ENCODE measurements around the gene CTSL.
"Not testable (repeated sequence)": the region's sequence is repeated elsewhere in the genome, so short reads cannot be mapped to it uniquely, and the experiment has no call there.

Gene CTSL

GRCh38 chr9:87725356-87725899 lies 491 bp upstream of the CTSL start:
- no peak for DNase-seq

- no peak for DNase-seq
These were observed 3.3 kb downstream of the CTSL start for GRCh38 chr9:87729246-87729645.

- DNase-seq, result no peak
These were observed 5.4 kb downstream of the CTSL start for GRCh38 chr9:87731321-87731720.

DNA sequence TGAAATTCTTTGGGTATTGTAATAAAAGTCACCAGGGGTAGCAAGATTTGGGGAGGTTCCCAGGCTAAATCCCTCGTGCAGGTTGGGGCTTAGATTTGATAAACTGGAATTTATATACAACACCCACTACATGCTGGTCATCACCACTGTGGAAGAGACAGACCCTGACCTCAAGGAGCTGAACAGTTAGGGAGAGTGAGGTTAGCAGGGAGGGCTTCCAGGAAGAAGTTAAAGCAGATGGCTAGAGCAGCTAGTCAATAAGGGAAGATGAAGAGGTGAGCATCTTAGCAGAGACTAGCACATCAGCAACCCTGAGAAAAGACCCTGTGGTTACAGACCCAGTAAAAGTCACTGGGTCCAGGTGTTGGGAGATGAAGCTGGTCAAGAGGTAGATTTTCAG lies 6.4 kb downstream of the CTSL start:
- DNase-seq, result no peak

DNA sequence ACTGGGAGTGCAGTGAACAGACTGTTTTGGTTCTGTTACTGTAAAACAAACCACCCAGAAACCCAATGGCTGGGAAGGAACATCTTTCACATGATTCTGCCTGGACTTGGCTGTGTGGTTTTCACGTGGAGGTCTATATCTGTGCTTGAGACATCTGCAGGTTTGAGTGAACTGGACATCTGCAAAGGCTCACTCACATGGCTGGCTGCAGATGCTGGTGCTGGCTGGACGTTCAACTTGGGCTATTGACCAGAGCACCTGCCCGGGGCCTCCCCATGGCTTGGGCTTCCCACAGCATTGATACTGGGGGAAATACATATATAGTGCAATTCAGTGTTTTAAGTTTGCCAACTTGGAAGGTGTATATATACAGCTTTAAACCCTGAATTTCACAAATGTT lies 6.8 kb downstream of the CTSL start:
- no peak for DNase-seq

DNA sequence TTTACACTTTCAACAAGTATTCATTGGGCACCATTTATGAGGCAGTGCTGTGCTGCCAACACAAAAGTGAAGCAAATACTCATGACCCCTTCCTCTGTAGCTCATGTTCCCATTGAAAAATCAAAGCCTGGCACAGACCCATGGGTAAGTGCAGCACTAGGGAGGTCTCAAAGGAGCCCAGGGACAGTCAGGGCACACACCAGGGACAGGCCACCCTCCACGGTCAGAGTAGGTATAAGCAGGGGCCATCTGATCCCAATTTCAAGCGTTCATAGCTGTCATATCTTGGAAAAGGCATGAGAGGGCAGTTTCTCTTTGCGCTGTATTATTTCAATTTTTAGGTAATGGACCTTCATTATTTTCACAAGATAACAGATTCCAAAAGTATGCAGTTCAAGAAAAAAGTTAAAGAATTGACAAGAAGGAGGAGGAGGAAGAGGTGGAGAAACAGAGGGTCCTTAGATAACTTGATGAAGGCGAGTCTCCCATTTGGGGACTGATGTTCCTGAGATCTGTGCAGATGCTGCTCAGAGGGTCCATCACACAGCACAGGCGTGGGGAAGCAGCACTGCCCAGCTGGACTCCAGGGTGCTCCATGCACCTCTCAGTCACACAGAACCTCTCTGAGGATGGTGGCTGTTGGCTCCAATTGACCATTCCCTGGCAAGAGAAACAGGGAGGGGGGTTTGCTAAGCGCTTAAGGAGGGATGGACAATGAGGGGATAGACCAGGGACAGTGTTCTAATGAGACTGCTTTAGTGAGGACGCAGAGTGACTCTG lies 7.5 kb downstream of the CTSL start:
- DNase-seq, result no peak

DNA sequence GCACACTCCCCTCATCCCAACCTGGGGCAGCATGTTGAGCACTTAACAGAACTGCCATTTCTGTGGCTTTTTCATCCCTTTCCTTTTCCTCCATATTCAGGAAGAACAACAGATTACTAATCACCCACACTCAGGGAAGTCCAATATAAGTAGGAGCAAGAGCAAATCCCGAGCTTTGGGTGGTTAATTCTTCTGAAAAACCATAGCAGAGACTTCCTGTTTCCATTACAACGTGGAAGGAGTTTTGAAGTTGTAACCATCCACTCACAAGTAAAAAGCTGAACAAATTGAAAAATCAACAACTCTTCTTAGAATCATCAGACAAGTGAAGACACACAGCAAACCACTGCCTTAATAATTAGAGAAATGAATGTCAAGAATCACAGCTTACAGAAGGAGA lies 8.2 kb downstream of the CTSL start:
- no peak for DNase-seq

GRCh38 chr9:87739546-87739945 lies 13.6 kb downstream of the CTSL start:
- no peak for DNase-seq

GRCh38 chr9:87740209-87740608 lies 14.3 kb downstream of the CTSL start:
- DNase-seq, result no peak

DNA sequence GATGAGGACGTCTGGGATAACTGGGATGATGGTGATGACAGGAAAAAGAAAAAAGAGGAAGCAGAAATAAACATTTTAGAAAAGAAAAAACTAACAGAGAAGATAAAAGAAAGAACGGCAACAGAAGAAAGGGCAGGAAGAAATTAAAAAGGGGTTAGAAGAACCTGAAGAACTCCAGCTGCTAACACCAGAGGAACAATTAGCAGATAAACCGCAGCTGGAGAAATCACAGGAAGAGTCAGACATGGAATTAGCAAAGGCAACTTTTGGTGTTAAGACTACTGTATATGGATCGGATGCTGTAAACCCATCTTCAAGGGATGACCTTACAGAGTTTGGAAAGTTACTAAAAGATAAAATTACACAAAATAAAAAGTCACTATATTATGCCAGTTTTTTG lies 15.4 kb downstream of the CTSL start:
- DNase-seq, result no peak

DNA sequence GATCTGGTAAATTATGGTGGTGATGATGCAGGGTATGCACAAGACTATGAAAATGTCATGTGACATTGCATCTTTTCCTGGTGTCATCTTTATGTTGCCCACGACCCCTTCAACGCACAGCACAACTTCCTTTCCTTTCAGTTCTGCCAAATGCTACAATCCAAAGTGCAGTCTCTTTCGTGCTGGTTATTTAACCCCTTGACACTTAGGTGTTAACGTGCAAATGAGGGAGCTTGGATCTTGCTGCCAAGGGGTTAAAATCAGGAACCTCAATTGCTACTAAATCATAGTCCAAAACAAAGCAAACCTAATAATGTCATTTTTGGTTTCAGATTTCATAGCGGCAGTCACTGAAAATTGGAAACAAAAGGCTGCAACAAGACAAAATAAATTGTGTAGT lies 16.0 kb downstream of the CTSL start:
- no peak for DNase-seq

GRCh38 chr9:87742813-87743428 lies 17.0 kb downstream of the CTSL start:
- DNase-seq, result no peak

DNA sequence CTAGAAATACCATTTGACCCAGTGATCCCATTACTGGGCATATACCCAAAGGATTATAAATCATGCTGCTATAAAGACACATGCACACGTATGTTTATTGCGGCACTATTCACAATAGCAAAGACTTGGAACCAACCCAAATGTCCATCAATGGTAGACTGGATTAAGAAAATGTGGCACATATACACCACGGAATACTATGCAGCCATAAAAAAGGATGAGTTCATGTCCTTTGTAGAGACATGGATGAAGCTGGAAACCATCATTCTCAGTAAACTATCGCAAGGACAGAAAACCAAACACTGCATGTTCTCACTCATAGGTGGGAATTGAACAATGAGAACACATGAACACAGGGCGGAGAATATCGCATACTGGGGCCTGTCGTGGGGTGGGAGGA lies 18.3 kb downstream of the CTSL start:
- DNase-seq, result not testable (repeated sequence)

DNA sequence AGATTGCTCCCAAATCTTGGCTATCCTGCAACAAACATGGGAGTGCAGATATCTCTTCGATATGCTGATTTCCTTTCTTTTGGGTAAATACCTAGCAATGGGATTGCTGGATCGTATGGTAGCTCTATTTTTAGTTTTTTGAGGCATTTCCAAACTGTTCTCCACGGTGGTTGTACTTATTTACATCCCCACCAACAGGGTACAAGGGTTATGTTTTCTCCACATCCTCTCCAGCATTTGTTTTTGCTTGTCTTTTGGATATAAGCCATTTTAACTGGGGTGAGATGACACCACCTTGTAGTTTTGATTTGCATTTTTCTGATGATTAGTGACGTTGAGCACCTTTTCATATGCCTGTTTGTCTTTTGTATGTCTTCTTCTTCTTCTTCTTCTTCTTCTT lies 20.3 kb downstream of the CTSL start:
- no peak for DNase-seq

- DNase-seq, result no peak
These were observed 23.0 kb downstream of the CTSL start for GRCh38 chr9:87748881-87749280.

DNA sequence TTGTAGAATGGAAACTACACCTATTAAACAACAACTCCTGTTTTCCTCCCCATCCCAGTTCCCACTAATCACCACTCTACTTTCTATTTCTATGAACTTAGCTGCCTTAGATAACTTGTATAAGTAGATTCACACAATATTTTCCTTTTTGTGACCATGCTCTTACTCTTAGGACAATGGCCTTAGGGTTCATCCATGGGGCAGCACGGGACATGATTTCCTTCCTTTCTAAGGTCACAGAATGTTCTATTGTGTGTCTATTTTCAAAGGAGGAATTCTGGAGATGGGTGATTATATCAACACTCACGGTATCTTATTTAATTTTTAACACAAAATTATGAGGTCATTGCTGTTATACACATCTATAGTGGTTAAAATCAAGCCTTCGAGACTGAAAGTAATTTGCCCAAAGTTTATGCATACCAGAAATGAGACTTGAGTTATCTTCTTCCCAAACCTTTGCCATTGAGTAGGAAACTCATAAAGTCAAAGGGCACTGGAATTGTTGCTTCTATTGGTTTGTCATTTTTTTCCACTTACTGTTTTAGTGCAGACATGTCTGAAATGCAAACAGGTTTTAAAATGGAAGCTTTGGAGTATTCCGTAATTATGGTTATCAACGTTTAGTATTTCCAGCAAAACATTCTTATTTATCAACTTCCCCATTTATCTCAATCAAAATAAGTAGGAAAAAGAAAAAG lies 23.6 kb downstream of the CTSL start:
- no peak for DNase-seq

- DNase-seq, result no peak
These were observed 24.8 kb downstream of the CTSL start for GRCh38 chr9:87750726-87751125.

- no peak for DNase-seq
These were observed 25.5 kb downstream of the CTSL start for GRCh38 chr9:87751423-87751822.

DNA sequence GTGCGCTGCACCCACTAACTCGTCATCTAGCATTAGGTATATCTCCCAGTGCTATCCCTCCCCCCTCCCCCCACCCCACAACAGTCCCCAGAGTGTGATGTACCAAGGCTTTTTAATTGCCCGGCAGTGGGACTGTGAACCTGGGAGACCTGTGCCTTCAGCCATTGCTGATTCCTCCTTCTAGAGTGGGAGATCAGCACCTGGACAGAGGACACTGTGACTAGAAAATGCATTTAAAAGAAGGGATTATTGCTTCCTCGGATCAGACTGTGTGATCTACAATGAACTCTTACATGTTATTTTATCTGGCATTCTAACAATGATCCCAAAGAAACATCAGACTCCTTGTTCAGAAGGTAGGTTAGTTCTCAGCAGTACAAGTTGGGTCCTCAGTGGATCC lies 25.9 kb downstream of the CTSL start:
- DNase-seq, result no peak

DNA sequence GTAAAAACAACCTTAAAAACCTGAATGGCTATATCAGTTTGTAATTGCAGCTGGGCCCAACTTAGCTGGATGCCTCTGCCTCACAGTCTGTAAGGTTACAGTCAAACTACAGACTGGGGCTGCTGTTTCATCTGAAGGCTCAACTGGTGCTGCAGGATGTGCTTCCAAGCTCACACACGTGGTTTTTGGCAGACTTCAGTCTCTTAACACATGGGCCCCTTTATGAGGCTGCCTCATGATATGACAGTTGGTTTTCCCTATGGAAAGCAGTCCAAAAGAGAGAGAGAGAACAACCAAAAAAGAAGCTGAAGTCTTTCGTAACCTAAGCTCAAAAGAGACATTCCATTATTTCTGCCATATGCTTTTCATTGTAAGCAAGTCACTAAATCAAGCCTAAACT lies 27.4 kb downstream of the CTSL start:
- no peak for DNase-seq

DNA sequence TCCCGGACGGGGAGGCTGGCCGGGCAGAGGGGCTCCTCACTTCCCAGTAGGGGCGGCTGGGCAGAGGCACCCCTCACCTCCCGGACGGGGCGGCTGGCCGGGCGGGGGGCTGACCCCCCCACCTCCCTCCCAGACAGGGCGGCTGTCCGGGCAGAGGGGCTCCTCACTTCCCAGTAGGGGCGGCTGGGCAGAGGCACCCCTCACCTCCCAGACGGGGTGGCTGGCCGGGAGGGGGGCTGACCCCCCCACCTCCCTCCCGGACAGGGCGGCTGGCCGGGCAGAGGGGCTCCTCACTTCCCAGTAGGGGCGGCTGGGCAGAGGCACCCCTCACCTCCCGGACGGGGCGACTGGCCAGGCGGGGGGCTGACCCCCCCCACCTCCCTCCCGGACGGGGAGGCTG lies 32.4 kb downstream of the CTSL start:
- DNase-seq, result not testable (repeated sequence)

DNA sequence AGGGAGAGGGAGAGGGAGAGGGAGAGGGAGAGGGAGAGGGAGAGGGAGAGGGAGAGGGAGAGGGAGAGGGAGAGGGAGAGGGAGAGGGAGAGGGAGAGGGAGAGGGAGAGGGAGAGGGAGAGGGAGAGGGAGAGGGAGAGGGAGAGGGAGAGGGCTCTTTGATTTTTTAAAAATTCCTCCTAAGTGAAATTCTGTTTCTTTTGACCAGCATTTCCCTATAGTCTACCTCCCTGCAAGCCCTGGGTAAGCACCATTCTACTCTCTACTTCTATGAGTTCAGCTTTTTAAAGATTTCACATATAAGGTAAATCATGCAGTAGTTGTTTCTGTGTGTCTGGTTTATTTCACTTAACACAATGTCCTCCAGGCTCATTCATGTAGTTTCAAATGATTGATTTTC lies 34.1 kb downstream of the CTSL start:
- DNase-seq, result not testable (repeated sequence)

- no peak for DNase-seq
These were observed 34.6 kb downstream of the CTSL start for GRCh38 chr9:87760529-87760928.

DNA sequence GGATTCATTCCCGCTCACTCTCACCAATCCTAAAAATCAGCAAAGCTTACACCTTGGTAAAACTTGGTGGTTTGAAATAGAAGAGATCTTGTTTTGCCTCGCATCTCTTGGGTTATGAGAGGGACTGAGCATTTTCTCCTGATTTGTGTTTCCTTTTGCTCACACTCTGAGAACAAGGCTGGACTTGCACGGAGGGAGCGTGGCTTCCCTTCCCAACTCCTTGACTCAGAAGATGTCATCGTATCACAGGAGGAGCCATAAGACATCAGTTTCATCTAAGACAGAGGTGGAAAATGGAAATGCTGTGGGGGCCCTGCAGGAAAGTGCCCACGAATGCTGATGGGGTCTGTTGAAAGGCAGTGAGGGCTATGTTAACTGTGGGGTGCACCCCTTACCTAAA lies 37.4 kb downstream of the CTSL start:
- no peak for DNase-seq

All from NCI-H510A treated with DMSO at 0.1 percent for 48 hours (cell line).